Endothelial cell (in vitro differentiated cells): ENCODE measurements around the gene CEP41. TPM values are rescaled to one million over a fixed set of nuclear protein-coding genes. Genes with fewer than 3 reads are reported as not detected.

Experiments used
- DNase-seq: peaks from one replicate; pipeline ENCODE4 v3.0.0; 2021; ENCODE audit warnings: low spot score
- H3K27ac Mint-ChIP-seq: one replicate; pipeline ENCODE4 v1.8.0; 2021; ENCODE audit warnings: mixed read lengths, inconsistent platforms; ENCODE audit not compliant: unreplicated experiment
- H3K27me3 Mint-ChIP-seq: one replicate; pipeline ENCODE4 v1.8.0; 2021; ENCODE audit warnings: mild to moderate bottlenecking, moderate library complexity, mixed read lengths, inconsistent platforms; ENCODE audit not compliant: unreplicated experiment
- H3K36me3 Mint-ChIP-seq: one replicate; pipeline ENCODE4 v1.8.0; 2021; ENCODE audit warnings: mild to moderate bottlenecking, low read depth, mixed read lengths, inconsistent platforms; ENCODE audit not compliant: unreplicated experiment
- H3K4me1 Mint-ChIP-seq: one replicate; pipeline ENCODE4 v1.8.0; 2021; ENCODE audit warnings: mild to moderate bottlenecking, mixed read lengths, inconsistent platforms; ENCODE audit not compliant: unreplicated experiment
- H3K4me3 Mint-ChIP-seq: one replicate; pipeline ENCODE4 v1.8.0; 2021; ENCODE audit warnings: mild to moderate bottlenecking, mixed read lengths, inconsistent platforms; ENCODE audit not compliant: unreplicated experiment
- H3K9me3 Mint-ChIP-seq: one replicate; pipeline ENCODE4 v1.8.0; 2021; ENCODE audit warnings: mixed read lengths, inconsistent platforms; ENCODE audit not compliant: unreplicated experiment
- CTCF ChIP-seq: fragments of 200-600 bp; sonication (generic); IDR thresholded peaks from one replicate; pipeline ENCODE4 v1.5.0; 2021; ENCODE audit warnings: antibody characterized with exemption; ENCODE audit not compliant: unreplicated experiment
- total RNA-seq: library from RNA; stranded (reverse); fragmentation: NEBNext Ultra II Directional; extraction: Animal tissue kit (Norgen Biotek cat#: 25700); gene quantifications from one replicate; pipeline ENCODE4 v1.2.1, GENCODE V29; 2021; ENCODE audit not compliant: unreplicated experiment

Gene CEP41
- total RNA-seq, 1 donor from 2014 or later, result 14.3 TPM

- H3K4me1 Mint-ChIP-seq, result peaks cover 10% of the 10 kb centered on the region
- peaks cover 6% of the 10 kb centered on the region for H3K9me3 Mint-ChIP-seq
- H3K27me3 Mint-ChIP-seq, result peaks cover 3% of the 10 kb centered on the region
- peaks cover 5% of the 10 kb centered on the region for H3K36me3 Mint-ChIP-seq
- DNase-seq, result no peak
- TF ChIP-seq CTCF, result no peak
- H3K4me3 Mint-ChIP-seq, result no peak overlapping the region
- no peak overlapping the region for H3K27ac Mint-ChIP-seq
Observed at GRCh38 chr7:130365088-130365487, 75.7 kb downstream of the CEP41 start.

GRCh38 chr7:130364451-130364850, 76.4 kb downstream of the CEP41 start:
- no peak for TF ChIP-seq CTCF
- H3K27me3 Mint-ChIP-seq, result peaks cover under 1% of the 10 kb centered on the region
- H3K27ac Mint-ChIP-seq, result no peak overlapping the region
- peaks cover 7% of the 10 kb centered on the region for H3K4me1 Mint-ChIP-seq
- H3K9me3 Mint-ChIP-seq, result peaks cover 7% of the 10 kb centered on the region
- H3K36me3 Mint-ChIP-seq, result peaks cover 8% of the 10 kb centered on the region
- DNase-seq, result no peak
- H3K4me3 Mint-ChIP-seq, result no peak overlapping the region

- no peak overlapping the region for H3K27ac Mint-ChIP-seq
- H3K27me3 Mint-ChIP-seq, result no peaks in the 10 kb centered on the region
- DNase-seq, result no peak
Observed at GRCh38 chr7:130363026-130363847, 77.6 kb downstream of the CEP41 start.

GRCh38 chr7:130362251-130362816, 78.5 kb downstream of the CEP41 start:
- Mint-ChIP-seq H3K36me3 (peaks cover 8% of the 10 kb centered on the region), H3K27ac (no peak overlapping the region), H3K4me3 (no peak overlapping the region), H3K9me3 (peaks cover 7% of the 10 kb centered on the region), H3K27me3 (no peaks in the 10 kb centered on the region), H3K4me1 (no peaks in the 10 kb centered on the region)
- no peak for DNase-seq
- TF ChIP-seq CTCF, result no peak

More at GRCh38 chr7:130363026-130363847, 77.6 kb downstream of the CEP41 start:
- H3K4me3 Mint-ChIP-seq, result no peak overlapping the region
- no peak for TF ChIP-seq CTCF
- no peaks in the 10 kb centered on the region for H3K4me1 Mint-ChIP-seq
- peaks cover 8% of the 10 kb centered on the region for H3K36me3 Mint-ChIP-seq
- H3K9me3 Mint-ChIP-seq, result peaks cover 7% of the 10 kb centered on the region

- Mint-ChIP-seq H3K4me1 (peaks cover 4% of the 10 kb centered on the region), H3K27me3 (no peaks in the 10 kb centered on the region), H3K27ac (no peak overlapping the region), H3K36me3 (peaks cover 8% of the 10 kb centered on the region), H3K4me3 (no peak overlapping the region), H3K9me3 (peaks cover 7% of the 10 kb centered on the region)
- no peak for DNase-seq
- no peak for TF ChIP-seq CTCF
Observed at GRCh38 chr7:130361681-130362080, 79.1 kb downstream of the CEP41 start.
